SJCRH30 (cell line): ENCODE data around the gene PARVB. TPM values are rescaled to one million over a fixed set of nuclear protein-coding genes. Genes with fewer than 3 reads are reported as not detected.

Experiments used
- DNase-seq, 2 experiments: peaks; one replicate each; pipeline ENCODE4 v3.0.0-alpha.2; 2015 to 2020
- H3K27ac ChIP-seq: fragments of 250-450 bp; sonication (Bioruptor Pico); 2 replicates; pipeline ENCODE4 v1.5.1; 2020; ENCODE audit warnings: mild to moderate bottlenecking, moderate library complexity
- H3K27me3 ChIP-seq: fragments of 250-450 bp; sonication (Bioruptor Pico); 2 replicates; pipeline ENCODE4 v1.5.1; 2020; ENCODE audit warnings: mild to moderate bottlenecking, moderate library complexity
- H3K36me3 ChIP-seq: fragments of 250-450 bp; sonication (Bioruptor Pico); 2 replicates; pipeline ENCODE4 v1.5.1; 2020; ENCODE audit warnings: mild to moderate bottlenecking, moderate library complexity
- H3K4me1 ChIP-seq: fragments of 250-450 bp; sonication (Bioruptor Pico); 2 replicates; pipeline ENCODE4 v1.5.1; 2020; ENCODE audit warnings: mild to moderate bottlenecking, moderate library complexity
- H3K4me3 ChIP-seq: fragments of 250-450 bp; sonication (Bioruptor Pico); 2 replicates; pipeline ENCODE4 v1.5.1; 2020; ENCODE audit warnings: mild to moderate bottlenecking, moderate library complexity
- H3K9me3 ChIP-seq: fragments of 250-450 bp; sonication (Bioruptor Pico); replicated peaks from 2 replicates; pipeline ENCODE4 v1.5.1; 2020; ENCODE audit warnings: mild to moderate bottlenecking, moderate library complexity
- total RNA-seq: library from RNA; depleted of rRNA; stranded (reverse); fragments of >200 nt; shearing (Covaris generic); gene quantifications from 2 replicates; pipeline ENCODE4 v1.2.3, GENCODE V29; 2014

Gene PARVB
- total RNA-seq, 1 experiment from 2014 or later, result not detected

DNA sequence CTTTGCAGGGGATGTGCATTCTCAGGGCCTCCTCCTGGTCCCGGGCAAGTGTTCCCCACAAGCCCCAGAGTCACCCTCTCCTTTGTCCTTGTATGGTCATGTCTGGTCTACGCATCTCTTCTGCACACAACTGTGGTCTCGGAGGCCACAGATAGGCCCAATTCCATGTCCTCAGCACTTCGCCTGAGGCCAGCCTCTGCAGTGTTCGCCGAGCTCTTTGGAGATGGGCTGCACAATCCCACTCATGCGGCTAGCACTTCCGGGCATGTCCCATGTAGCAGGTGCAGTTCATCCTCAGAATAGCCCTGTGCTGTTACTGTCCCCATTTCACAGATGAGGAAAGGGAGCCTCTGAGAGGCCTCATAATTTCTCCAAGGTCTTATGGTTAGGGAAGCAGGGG is 164.2 kb downstream of the PARVB start:
- Histone ChIP-seq H3K36me3 (no peaks in the 10 kb centered on the region), H3K4me3 (no peak overlapping the region), H3K9me3 (no peaks in the 10 kb centered on the region), H3K27me3 (no peaks in the 10 kb centered on the region), H3K27ac (no peak overlapping the region), H3K4me1 (no peaks in the 10 kb centered on the region)
- DNase-seq, result no peak

DNA sequence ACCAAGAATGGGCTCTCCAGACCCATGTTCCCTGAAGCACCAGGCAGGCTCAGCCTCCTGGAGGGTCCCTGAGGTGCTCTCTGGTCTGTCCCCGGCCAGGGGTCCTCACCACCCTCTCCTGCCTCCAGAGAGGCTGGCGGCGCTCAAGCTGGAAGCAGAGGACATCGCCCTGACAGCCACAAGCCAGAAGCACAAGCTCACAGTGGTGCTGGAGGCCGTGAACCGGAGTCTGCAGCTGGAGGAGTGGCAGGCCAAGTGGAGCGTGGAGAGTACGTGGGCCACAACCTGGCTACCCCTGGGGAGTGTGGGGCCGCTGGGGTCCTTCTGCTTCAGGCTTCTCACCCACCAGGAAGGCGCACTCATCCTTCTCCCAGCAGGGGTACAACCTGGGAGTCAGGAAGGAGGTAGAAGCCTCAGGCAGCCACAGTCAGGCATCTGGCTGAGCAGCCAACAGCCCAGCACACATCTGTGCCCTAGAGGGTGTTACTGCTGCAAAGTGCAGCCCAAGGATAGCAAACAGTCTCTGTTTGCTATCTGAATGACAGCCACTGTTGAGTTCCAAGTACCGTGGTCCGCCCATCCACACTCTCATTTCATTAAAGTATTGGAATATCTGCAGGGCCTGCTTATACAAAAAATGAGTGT is 165.0 kb downstream of the PARVB start:
- no peak for DNase-seq
- Histone ChIP-seq H3K27me3 (no peaks in the 10 kb centered on the region), H3K36me3 (no peaks in the 10 kb centered on the region), H3K4me3 (no peak overlapping the region), H3K4me1 (no peaks in the 10 kb centered on the region), H3K9me3 (no peaks in the 10 kb centered on the region), H3K27ac (no peak overlapping the region)

GRCh38 chr22:44190381-44190976 is 166.4 kb downstream of the PARVB start:
- H3K9me3 ChIP-seq, result no peaks in the 10 kb centered on the region
- no peak for DNase-seq
- no peaks in the 10 kb centered on the region for H3K27me3 ChIP-seq
- H3K4me3 ChIP-seq, result no peak overlapping the region
- no peaks in the 10 kb centered on the region for H3K4me1 ChIP-seq
- no peaks in the 10 kb centered on the region for H3K36me3 ChIP-seq
- no peak overlapping the region for H3K27ac ChIP-seq

GRCh38 chr22:44191036-44191454 is 166.9 kb downstream of the PARVB start:
- no peak for DNase-seq
- no peaks in the 10 kb centered on the region for H3K9me3 ChIP-seq
- no peaks in the 10 kb centered on the region for H3K27me3 ChIP-seq
- H3K36me3 ChIP-seq, result no peaks in the 10 kb centered on the region
- no peak overlapping the region for H3K4me3 ChIP-seq
- no peaks in the 10 kb centered on the region for H3K4me1 ChIP-seq
- H3K27ac ChIP-seq, result no peak overlapping the region

GRCh38 chr22:44192098-44192815 is 168.2 kb downstream of the PARVB start:
- Histone ChIP-seq H3K27me3 (no peaks in the 10 kb centered on the region), H3K9me3 (no peaks in the 10 kb centered on the region), H3K36me3 (no peaks in the 10 kb centered on the region), H3K27ac (no peak overlapping the region), H3K4me1 (no peaks in the 10 kb centered on the region), H3K4me3 (no peak overlapping the region)
- DNase-seq, result peak; percentile 7 to 16

GRCh38 chr22:44192816-44193534 is 168.9 kb downstream of the PARVB start:
- Histone ChIP-seq H3K27ac (no peak overlapping the region), H3K4me3 (no peak overlapping the region), H3K9me3 (no peaks in the 10 kb centered on the region), H3K27me3 (no peaks in the 10 kb centered on the region), H3K4me1 (no peaks in the 10 kb centered on the region), H3K36me3 (no peaks in the 10 kb centered on the region)
- DNase-seq, result no peak

- Histone ChIP-seq H3K4me1 (no peaks in the 10 kb centered on the region), H3K27me3 (no peaks in the 10 kb centered on the region), H3K4me3 (no peak overlapping the region), H3K36me3 (no peaks in the 10 kb centered on the region), H3K27ac (no peak overlapping the region), H3K9me3 (no peaks in the 10 kb centered on the region)
- DNase-seq, result no peak
Measured at GRCh38 chr22:44193535-44193891, 169.4 kb downstream of the PARVB start.

DNA sequence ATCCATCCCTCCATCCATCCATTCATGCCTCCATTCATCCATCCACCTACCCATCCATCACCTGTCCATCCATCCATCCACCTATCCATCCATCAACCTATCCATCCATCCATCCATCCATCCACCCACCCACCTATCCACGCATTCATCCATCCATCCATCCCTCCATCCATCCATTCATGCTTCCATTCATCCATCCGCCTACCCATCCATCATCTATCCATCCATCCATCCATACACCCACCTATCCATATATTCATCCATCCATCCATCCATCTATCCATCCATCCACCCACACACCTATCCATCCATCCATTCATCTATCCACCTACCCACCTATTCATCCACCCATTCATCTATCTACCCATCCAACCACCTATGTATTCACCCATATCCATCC is 170.5 kb downstream of the PARVB start:
- no peak overlapping the region for H3K4me3 ChIP-seq
- DNase-seq, result no peak
- no peak overlapping the region for H3K27ac ChIP-seq
- H3K27me3 ChIP-seq, result no peaks in the 10 kb centered on the region
- H3K36me3 ChIP-seq, result no peaks in the 10 kb centered on the region
- H3K9me3 ChIP-seq, result no peaks in the 10 kb centered on the region
- no peaks in the 10 kb centered on the region for H3K4me1 ChIP-seq

DNA sequence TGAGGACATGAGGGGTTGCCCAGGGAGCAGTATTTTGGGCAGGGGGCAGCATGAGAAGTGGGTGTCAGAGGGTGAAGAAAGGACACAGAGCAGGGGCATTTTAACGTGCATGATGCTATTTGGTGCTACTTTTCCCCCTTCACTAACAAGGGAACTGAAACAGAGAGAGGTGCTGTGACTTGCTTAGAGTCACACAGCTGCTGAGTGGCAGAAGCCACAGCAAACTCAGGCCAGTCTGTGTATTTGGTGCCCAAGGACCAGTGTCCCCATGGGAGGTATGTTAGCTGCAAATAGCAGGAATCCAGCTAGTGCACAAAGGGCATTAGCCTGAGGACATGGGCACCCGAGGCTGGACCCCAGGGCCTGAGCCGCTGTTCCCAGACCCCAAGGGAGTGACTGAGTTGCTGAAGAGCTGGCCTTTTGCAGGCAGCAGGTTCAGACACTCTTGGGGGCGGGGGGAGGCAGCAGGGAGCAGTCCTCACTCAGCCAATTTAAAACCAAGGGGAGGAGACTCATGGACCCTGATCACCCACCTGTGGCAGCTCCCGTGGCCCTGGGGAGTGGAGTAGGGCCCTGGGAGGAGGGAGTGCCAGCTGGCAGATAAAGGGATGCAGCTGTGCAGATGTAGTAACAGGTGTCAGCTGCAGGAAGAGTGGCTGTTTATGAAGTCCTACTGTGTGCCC is 171.2 kb downstream of the PARVB start:
- DNase-seq, result no peak

DNA sequence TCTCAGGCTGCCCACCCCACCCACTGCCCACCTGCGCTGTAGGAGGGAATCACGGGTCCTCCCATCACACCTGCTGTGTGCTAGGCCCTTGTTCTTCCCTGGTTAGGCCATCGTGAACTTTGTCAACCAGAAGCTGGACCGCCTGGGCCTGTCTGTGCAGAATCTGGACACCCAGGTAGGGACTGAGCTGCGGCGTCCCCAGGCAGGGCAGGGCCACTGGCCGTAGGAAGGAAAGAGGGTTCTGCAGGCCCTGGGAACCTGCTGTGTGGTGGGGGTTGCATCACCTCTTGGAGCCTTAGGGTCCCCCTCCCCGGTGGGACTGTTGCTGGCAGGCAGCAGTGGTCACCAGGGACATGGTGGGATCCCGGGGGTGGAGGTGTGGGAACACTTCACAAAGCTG is 172.1 kb downstream of the PARVB start:
- Histone ChIP-seq H3K9me3 (no peaks in the 10 kb centered on the region), H3K4me1 (no peaks in the 10 kb centered on the region)

More for the DNA sequence above, 171.2 kb downstream of the PARVB start:
- Histone ChIP-seq H3K4me1 (no peaks in the 10 kb centered on the region), H3K27ac (no peak overlapping the region), H3K9me3 (no peaks in the 10 kb centered on the region), H3K4me3 (no peak overlapping the region), H3K27me3 (no peaks in the 10 kb centered on the region), H3K36me3 (no peaks in the 10 kb centered on the region)

GRCh38 chr22:44196731-44197131 is 172.6 kb downstream of the PARVB start:
- Histone ChIP-seq H3K4me3 (no peak overlapping the region), H3K27me3 (0 out of 2 replicates have a peak, but pooled peaks cover 1% of the 10 kb centered on the region), H3K9me3 (no peaks in the 10 kb centered on the region), H3K27ac (no peak overlapping the region), H3K4me1 (no peaks in the 10 kb centered on the region), H3K36me3 (no peaks in the 10 kb centered on the region)
- DNase-seq, result no peak

More for the DNA sequence above, 172.1 kb downstream of the PARVB start:
- H3K27me3 ChIP-seq, result no peaks in the 10 kb centered on the region
- no peak for DNase-seq
- no peaks in the 10 kb centered on the region for H3K36me3 ChIP-seq
- no peak overlapping the region for H3K4me3 ChIP-seq
- H3K27ac ChIP-seq, result no peak overlapping the region

GRCh38 chr22:44197271-44197670 is 173.2 kb downstream of the PARVB start:
- H3K36me3 ChIP-seq, result no peaks in the 10 kb centered on the region
- H3K4me3 ChIP-seq, result no peak overlapping the region
- no peak overlapping the region for H3K27ac ChIP-seq
- H3K4me1 ChIP-seq, result no peaks in the 10 kb centered on the region
- 0 out of 2 replicates have a peak, but pooled peaks cover 3% of the 10 kb centered on the region for H3K27me3 ChIP-seq
- no peaks in the 10 kb centered on the region for H3K9me3 ChIP-seq
- DNase-seq, result no peak

DNA sequence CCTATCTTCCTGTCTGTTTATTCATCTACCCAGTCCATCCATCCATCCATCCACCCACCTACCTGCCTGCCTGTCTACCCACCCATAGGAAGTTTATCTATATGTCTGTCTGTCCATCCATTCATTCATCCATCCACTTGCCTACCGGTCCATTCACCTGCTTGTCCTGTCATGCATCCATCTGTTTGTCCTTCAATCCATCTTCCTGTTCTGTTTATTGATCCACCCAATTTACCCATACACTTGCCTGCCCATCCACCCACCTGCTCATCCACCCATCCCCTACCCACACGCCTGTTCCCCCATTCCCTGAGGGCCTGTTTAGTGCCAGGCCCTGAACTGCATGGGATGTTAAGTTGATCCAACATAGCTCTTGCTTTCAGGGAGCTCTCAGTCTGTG is 175.1 kb downstream of the PARVB start:
- Histone ChIP-seq H3K27ac (no peak overlapping the region), H3K27me3 (peaks cover 3% of the 10 kb centered on the region; the same call in 1 of the 2 replicates), H3K4me1 (no peaks in the 10 kb centered on the region), H3K4me3 (no peak overlapping the region), H3K36me3 (no peaks in the 10 kb centered on the region), H3K9me3 (no peaks in the 10 kb centered on the region)
- DNase-seq, result no peak

DNA sequence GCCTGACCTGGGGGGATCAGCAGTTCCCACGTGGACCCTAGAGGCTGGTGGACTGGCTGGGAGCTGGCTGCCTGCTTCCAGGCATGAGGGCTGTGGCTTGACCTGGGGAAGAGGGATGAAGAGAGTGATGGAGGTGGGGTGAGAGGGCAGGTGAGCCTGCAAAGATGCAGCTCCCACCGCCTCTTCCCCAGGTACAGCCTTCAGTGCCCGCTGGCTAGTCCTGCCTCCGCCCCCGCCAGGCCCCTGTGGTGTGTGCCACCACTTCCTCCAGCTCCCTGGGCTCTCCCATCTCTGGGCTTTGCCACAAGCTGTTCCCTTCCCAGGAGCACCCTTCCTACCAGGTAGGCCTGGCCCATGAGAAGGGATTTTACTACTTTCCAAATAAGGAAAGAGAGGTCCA is 175.8 kb downstream of the PARVB start:
- Histone ChIP-seq H3K9me3 (no peaks in the 10 kb centered on the region), H3K36me3 (no peaks in the 10 kb centered on the region), H3K27me3 (peaks cover 3% of the 10 kb centered on the region; the same call in 1 of the 2 replicates), H3K4me3 (no peak overlapping the region), H3K4me1 (no peaks in the 10 kb centered on the region), H3K27ac (no peak overlapping the region)
- no peak for DNase-seq
